ENCODE results near the gene RAPGEF1. TPM values are rescaled to one million over a fixed set of nuclear protein-coding genes. Genes with fewer than 3 reads are reported as not detected.

The RAPGEF1 gene
- total and polyA plus RNA-seq, 9 of the 15 experiments (the other 6 are each of a cell fraction or from before 2014, with no cell fraction given) = 0.06 to 44.1 (median 19.9) TPM

DNA sequence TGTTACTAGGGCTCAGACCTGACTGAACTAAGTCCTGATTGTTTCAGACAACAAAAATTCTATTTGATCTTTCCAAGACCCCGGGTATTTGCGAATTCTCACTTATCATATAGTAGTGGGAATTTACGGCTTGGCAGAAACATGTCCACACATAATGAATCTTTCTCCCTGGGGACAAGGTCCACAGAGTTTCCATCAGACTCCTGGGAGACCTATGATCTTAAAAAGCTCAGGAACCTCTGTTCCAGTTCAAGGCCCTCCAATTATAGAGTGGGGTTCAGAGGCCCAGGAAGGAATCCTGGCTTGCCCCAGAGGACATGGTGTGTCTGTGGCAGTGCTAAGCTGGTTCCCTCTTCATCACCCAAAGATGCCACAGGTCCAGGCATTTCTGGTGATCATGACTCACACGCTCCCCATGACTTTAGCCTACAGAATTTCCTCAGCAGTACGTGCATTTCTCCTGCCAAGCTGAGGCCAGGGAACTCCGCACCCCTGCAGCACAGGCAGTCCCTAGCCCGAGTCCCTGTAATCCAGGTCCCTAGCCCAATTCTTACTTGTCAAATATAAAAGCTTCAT lies 12.6 kb downstream of the RAPGEF1 start:
- H3K36me3 ChIP-seq (ENCODE audit: control insufficient read depth, insufficient read depth, low read length) = no peaks in the 10 kb centered on the region
- no peaks in the 10 kb centered on the region for H3K9me3 ChIP-seq (replicated peaks; ENCODE audit: control insufficient read depth, insufficient read depth, low read depth, low read length)
- H3K27ac ChIP-seq (ENCODE audit: extremely low read depth, low read depth, low read length) = no peak overlapping the region
- H3K4me2 ChIP-seq (ENCODE audit: insufficient read depth, low read length) = no peak overlapping the region
- DNase-seq (ENCODE audit: extremely low read depth in 1 of 4, low spot score in 3 of 4) = no peak
- H4K20me1 ChIP-seq (replicated peaks; ENCODE audit: control insufficient read depth, insufficient read depth, low read length) = peaks cover 9% of the 10 kb centered on the region; the same call in 1 of the 2 replicates
- in situ Hi-C loops (cut with MboI) (no loop called here), intact Hi-C loops (cut with micrococcal nuclease) (no loop called here)
- no peaks in the 10 kb centered on the region; a peak in 1 of 5 replicates for H3K4me1 ChIP-seq (replicated peaks in 1 of 2; ENCODE audit: control insufficient read depth in 2 of 2, insufficient read depth in 2 of 2, low read length in 2 of 2)
- H3K4me3 ChIP-seq = no peak overlapping the region
- H3K9me1 ChIP-seq (ENCODE audit: control insufficient read depth, insufficient read depth, low read length) = no peaks in the 10 kb centered on the region
- peaks cover 22% of the 10 kb centered on the region for H3K79me2 ChIP-seq (ENCODE audit: control insufficient read depth, insufficient read depth, low read length)
- POLR2A ChIA-PET = interaction anchor here (0.6 to 1.6 kb wide), 3 partner anchors 10 to 227 kb away, joined by 3 to 7 read pairs (median 4); no protein-coding TSS in a partner anchor
- H3K27me3 ChIP-seq (ENCODE audit: control insufficient read depth in 2 of 2, insufficient read depth in 2 of 2, low read length in 2 of 2) = no peaks in the 10 kb centered on the region
- H2AFZ ChIP-seq (ENCODE audit: low read depth, low read length) = no peak overlapping the region
- 87% methylated on average over 7 of the region's 7 CpGs for WGBS (ENCODE audit: insufficient coverage, low coverage, missing lambda C conversion rate)
- CTCF ChIA-PET (ENCODE audit: low intra/inter-chr PET ratio) = no interaction called here
- no peak for ATAC-seq
- H3K9ac ChIP-seq (ENCODE audit: insufficient read depth in 1 of 2, low read depth in 2 of 2, low read length in 2 of 2) = no peak overlapping the region
- FAIRE-seq = no peak
- no TSS peak for BruUV-seq (replicated peaks)
- TF ChIP-seq CHD1 (IDR thresholded peaks at IDR 0.05; ENCODE audit: low read length) (no peak), HIVEP1 (CRISPR knock-in tag; IDR thresholded peaks at IDR 0.05) (no peak), ZNF717 (CRISPR knock-in tag; IDR thresholded peaks at IDR 0.05) (no peak), ZNF316 (IDR thresholded peaks at IDR 0.05) (no peak), ZNF408 (CRISPR knock-in tag; IDR thresholded peaks at IDR 0.05; ENCODE audit: low read depth) (no peak), GTF2A2 (tag; IDR thresholded peaks at IDR 0.05) (no peak), DDX20 (tag; IDR thresholded peaks at IDR 0.05; ENCODE audit: low read depth) (no peak), ZNF174 (CRISPR knock-in tag; IDR thresholded peaks at IDR 0.05) (no peak), PHB (CRISPR knock-in tag; IDR thresholded peaks at IDR 0.05) (no peak)
- TF ChIP-seq, protein P1, sequence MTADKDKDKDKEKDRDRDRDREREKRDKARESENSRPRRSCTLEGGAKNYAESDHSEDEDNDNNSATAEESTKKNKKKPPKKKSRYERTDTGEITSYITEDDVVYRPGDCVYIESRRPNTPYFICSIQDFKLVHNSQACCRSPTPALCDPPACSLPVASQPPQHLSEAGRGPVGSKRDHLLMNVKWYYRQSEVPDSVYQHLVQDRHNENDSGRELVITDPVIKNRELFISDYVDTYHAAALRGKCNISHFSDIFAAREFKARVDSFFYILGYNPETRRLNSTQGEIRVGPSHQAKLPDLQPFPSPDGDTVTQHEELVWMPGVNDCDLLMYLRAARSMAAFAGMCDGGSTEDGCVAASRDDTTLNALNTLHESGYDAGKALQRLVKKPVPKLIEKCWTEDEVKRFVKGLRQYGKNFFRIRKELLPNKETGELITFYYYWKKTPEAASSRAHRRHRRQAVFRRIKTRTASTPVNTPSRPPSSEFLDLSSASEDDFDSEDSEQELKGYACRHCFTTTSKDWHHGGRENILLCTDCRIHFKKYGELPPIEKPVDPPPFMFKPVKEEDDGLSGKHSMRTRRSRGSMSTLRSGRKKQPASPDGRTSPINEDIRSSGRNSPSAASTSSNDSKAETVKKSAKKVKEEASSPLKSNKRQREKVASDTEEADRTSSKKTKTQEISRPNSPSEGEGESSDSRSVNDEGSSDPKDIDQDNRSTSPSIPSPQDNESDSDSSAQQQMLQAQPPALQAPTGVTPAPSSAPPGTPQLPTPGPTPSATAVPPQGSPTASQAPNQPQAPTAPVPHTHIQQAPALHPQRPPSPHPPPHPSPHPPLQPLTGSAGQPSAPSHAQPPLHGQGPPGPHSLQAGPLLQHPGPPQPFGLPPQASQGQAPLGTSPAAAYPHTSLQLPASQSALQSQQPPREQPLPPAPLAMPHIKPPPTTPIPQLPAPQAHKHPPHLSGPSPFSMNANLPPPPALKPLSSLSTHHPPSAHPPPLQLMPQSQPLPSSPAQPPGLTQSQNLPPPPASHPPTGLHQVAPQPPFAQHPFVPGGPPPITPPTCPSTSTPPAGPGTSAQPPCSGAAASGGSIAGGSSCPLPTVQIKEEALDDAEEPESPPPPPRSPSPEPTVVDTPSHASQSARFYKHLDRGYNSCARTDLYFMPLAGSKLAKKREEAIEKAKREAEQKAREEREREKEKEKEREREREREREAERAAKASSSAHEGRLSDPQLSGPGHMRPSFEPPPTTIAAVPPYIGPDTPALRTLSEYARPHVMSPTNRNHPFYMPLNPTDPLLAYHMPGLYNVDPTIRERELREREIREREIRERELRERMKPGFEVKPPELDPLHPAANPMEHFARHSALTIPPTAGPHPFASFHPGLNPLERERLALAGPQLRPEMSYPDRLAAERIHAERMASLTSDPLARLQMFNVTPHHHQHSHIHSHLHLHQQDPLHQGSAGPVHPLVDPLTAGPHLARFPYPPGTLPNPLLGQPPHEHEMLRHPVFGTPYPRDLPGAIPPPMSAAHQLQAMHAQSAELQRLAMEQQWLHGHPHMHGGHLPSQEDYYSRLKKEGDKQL (CRISPR knock-in tag; IDR thresholded peaks at IDR 0.05; ENCODE audit: borderline replicate concordance) = no peak
- TF ChIP-seq, protein P2, sequence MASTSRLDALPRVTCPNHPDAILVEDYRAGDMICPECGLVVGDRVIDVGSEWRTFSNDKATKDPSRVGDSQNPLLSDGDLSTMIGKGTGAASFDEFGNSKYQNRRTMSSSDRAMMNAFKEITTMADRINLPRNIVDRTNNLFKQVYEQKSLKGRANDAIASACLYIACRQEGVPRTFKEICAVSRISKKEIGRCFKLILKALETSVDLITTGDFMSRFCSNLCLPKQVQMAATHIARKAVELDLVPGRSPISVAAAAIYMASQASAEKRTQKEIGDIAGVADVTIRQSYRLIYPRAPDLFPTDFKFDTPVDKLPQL (IDR thresholded peaks at IDR 0.05; ENCODE audit: extremely low read depth, insufficient read length) = no peak
